ENCODE data around the gene OTOG. TPM values are rescaled to one million over a fixed set of nuclear protein-coding genes. Genes with fewer than 3 reads are reported as not detected.

OTOG gene
- total and polyA plus RNA-seq, 7 donors = under 0.01 TPM; not detected in 5

GRCh38 chr11:17686231-17686980 is 139.3 kb downstream of the OTOG start:
- Histone ChIP-seq H3K4me1 (no peaks in the 10 kb centered on the region), H3K4me3 (no peak overlapping the region), H3K36me3 (no peaks in the 10 kb centered on the region), H3K27me3 (peaks cover 0 to 5% (median 0%) of the 10 kb centered on the region in 3 donors), H3K9me3 (no peaks in the 10 kb centered on the region), H3K27ac (no peak overlapping the region)
- intact Hi-C loops (cut with DNase I) = no loop called here
- whole genome bisulfite sequencing, 2 donors = 52 to 54% methylated on average over 8 of the region's 8 CpGs
- no peak for DNase-seq
- no peak for TF ChIP-seq POLR2A (IDR thresholded peaks at IDR 0.05)
- no peak for TF ChIP-seq EP300 (IDR thresholded peaks at IDR 0.05)
- no peak for TF ChIP-seq CTCF (IDR thresholded peaks at IDR 0.05)
- TF ChIP-seq POLR2AphosphoS5 (IDR thresholded peaks at IDR 0.05) = no peak

GRCh38 chr11:17687946-17688670 is 141.0 kb downstream of the OTOG start:
- Histone ChIP-seq H3K4me1 (no peaks in the 10 kb centered on the region), H3K27ac (no peak overlapping the region), H3K4me3 (no peak overlapping the region), H3K36me3 (no peaks in the 10 kb centered on the region), H3K9me3 (no peaks in the 10 kb centered on the region), H3K27me3 (peaks cover 0 to 13% (median 0%) of the 10 kb centered on the region in 3 donors)
- 84 to 85% methylated on average over 18 of the region's 18 CpGs for WGBS, 2 donors
- no peak for DNase-seq
- TF ChIP-seq POLR2A (IDR thresholded peaks at IDR 0.05) (no peak), EP300 (IDR thresholded peaks at IDR 0.05) (no peak), CTCF (IDR thresholded peaks at IDR 0.05) (no peak), POLR2AphosphoS5 (IDR thresholded peaks at IDR 0.05) (no peak)
- intact Hi-C loops (cut with DNase I) = no loop called here

- Histone ChIP-seq H3K4me3 (no peak overlapping the region), H3K36me3 (no peaks in the 10 kb centered on the region), H3K9me3 (no peaks in the 10 kb centered on the region), H3K4me1 (no peaks in the 10 kb centered on the region), H3K27ac (no peak overlapping the region), H3K27me3 (peaks cover 2 to 30% (median 11%) of the 10 kb centered on the region in 3 donors)
- WGBS, 2 donors = 49 to 64% methylated on average over 2 of the region's 2 CpGs
- DNase-seq = no peak
- TF ChIP-seq POLR2A (IDR thresholded peaks at IDR 0.05) (no peak), CTCF (IDR thresholded peaks at IDR 0.05) (no peak), POLR2AphosphoS5 (IDR thresholded peaks at IDR 0.05) (no peak), EP300 (IDR thresholded peaks at IDR 0.05) (no peak)
- intact Hi-C loops (cut with DNase I) = no loop called here
Observed at GRCh38 chr11:17691550-17691949, 144.5 kb downstream of the OTOG start.

GRCh38 chr11:17691976-17692375 is 144.9 kb downstream of the OTOG start:
- WGBS, 2 donors = 58 to 61% methylated on average over 10 of the region's 10 CpGs
- no peaks in the 10 kb centered on the region for H3K36me3 ChIP-seq
- H3K4me1 ChIP-seq = no peaks in the 10 kb centered on the region
- no peak overlapping the region for H3K27ac ChIP-seq
- no peak overlapping the region for H3K4me3 ChIP-seq
- peaks cover 6 to 34% (median 11%) of the 10 kb centered on the region in 3 donors for H3K27me3 ChIP-seq
- no peaks in the 10 kb centered on the region for H3K9me3 ChIP-seq
- TF ChIP-seq POLR2A (IDR thresholded peaks at IDR 0.05) (no peak), POLR2AphosphoS5 (IDR thresholded peaks at IDR 0.05) (no peak), CTCF (IDR thresholded peaks at IDR 0.05) (no peak), EP300 (IDR thresholded peaks at IDR 0.05) (no peak)
- DNase-seq = no peak
- intact Hi-C loops (cut with DNase I) = no loop called here
